Neural progenitor cell (in vitro differentiated cells): Measurements from ENCODE around the gene ARHGAP23. TPM values are rescaled to one million over a fixed set of nuclear protein-coding genes. Genes with fewer than 3 reads are reported as not detected.

Source experiments
- DNase-seq: peaks from one replicate; pipeline ENCODE4 v3.0.0-alpha.2; 2016; ENCODE audit warnings: low spot score
- H2AFZ ChIP-seq: fragments of 200-600 bp; sonication (generic); replicated peaks from 2 replicates; pipeline ENCODE4 v1.6.1; 2016; ENCODE audit warnings: antibody characterized with exemption
- H3F3A ChIP-seq: fragments of 200-600 bp; sonication (generic); 2 replicates; pipeline ENCODE4 v1.6.1; 2016; ENCODE audit warnings: antibody characterized with exemption, low read depth
- H3K27ac ChIP-seq: fragments of 200-600 bp; sonication (generic); 2 replicates; pipeline ENCODE4 v1.5.1; 2016; ENCODE audit warnings: mild to moderate bottlenecking
- H3K27me3 ChIP-seq: fragments of 200-600 bp; sonication (generic); 2 replicates; pipeline ENCODE4 v1.6.1; 2016; ENCODE audit warnings: mild to moderate bottlenecking, moderate library complexity
- H3K36me3 ChIP-seq: fragments of 200-600 bp; sonication (generic); 2 replicates; pipeline ENCODE4 v1.5.1; 2016
- H3K4me1 ChIP-seq: fragments of 200-600 bp; sonication (generic); 2 replicates; pipeline ENCODE4 v1.6.1; 2016; ENCODE audit warnings: mixed run types
- H3K4me2 ChIP-seq: fragments of 200-600 bp; sonication (generic); 2 replicates; pipeline ENCODE4 v1.6.1; 2016
- H3K4me3 ChIP-seq: fragments of 200-600 bp; sonication (generic); 2 replicates; pipeline ENCODE4 v1.5.1; 2016
- H3K79me2 ChIP-seq: fragments of 200-600 bp; sonication (generic); 2 replicates; pipeline ENCODE4 v1.6.1; 2016; ENCODE audit warnings: low read depth
- H3K9ac ChIP-seq: fragments of 200-600 bp; sonication (generic); 2 replicates; pipeline ENCODE4 v1.6.1; 2016
- H3K9me3 ChIP-seq: fragments of 200-600 bp; sonication (generic); 2 replicates; pipeline ENCODE4 v1.5.1; 2016; ENCODE audit warnings: low read depth
- H4K20me1 ChIP-seq: fragments of 200-600 bp; sonication (generic); 2 replicates; pipeline ENCODE4 v1.6.1; 2016; ENCODE audit warnings: low read depth
- H3K27ac Mint-ChIP-seq: 3 replicates; pipeline ENCODE4 v1.8.0; 2021; ENCODE audit warnings: mixed read lengths
- H3K27me3 Mint-ChIP-seq: 2 replicates; pipeline ENCODE4 v1.8.0; 2022; ENCODE audit warnings: low read depth, mild to moderate bottlenecking, inconsistent platforms, moderate library complexity, mixed read lengths; ENCODE audit not compliant: insufficient read depth
- H3K36me3 Mint-ChIP-seq: 3 replicates; pipeline ENCODE4 v1.8.0; 2021; ENCODE audit warnings: mixed read lengths
- H3K4me1 Mint-ChIP-seq: 3 replicates; pipeline ENCODE4 v1.8.0; 2021; ENCODE audit warnings: mixed read lengths
- H3K4me3 Mint-ChIP-seq: 3 replicates; pipeline ENCODE4 v1.8.0; 2021; ENCODE audit warnings: mild to moderate bottlenecking, moderate library complexity, mixed read lengths
- H3K9me3 Mint-ChIP-seq: 3 replicates; pipeline ENCODE4 v1.8.0; 2020; ENCODE audit warnings: mixed read lengths
- CTCF ChIP-seq: fragments of 200-600 bp; sonication (generic); IDR thresholded peaks from 2 replicates; pipeline ENCODE4 v1.5.1; 2017; ENCODE audit warnings: antibody characterized with exemption, mild to moderate bottlenecking
- EZH2 ChIP-seq: fragments of 200-600 bp; sonication (generic); IDR thresholded peaks from 2 replicates; pipeline ENCODE4 v1.6.1; 2017; ENCODE audit warnings: antibody characterized with exemption, mild to moderate bottlenecking, moderate library complexity
- EZH2phosphoT487 ChIP-seq: fragments of 200-600 bp; sonication (generic); IDR thresholded peaks from 2 replicates; pipeline ENCODE4 v1.6.1; 2017; ENCODE audit warnings: antibody characterized with exemption
- total RNA-seq: library from RNA; depleted of rRNA; stranded (reverse); fragments of >200 nt; gene quantifications from 2 replicates; pipeline ENCODE4 v1.2.3, GENCODE V29; 2015; ENCODE audit warnings: low replicate concordance

ARHGAP23 gene
- total RNA-seq, 1 donor from 2014 or later = 6.1 TPM

GRCh38 chr17:38461683-38462082, 33.4 kb downstream of the ARHGAP23 start:
- peaks cover 7% of the 10 kb centered on the region for H3K36me3 Mint-ChIP-seq
- H3K27me3 Mint-ChIP-seq = peaks cover 15% of the 10 kb centered on the region
- no peak overlapping the region for H3K4me3 ChIP-seq
- H3K4me1 ChIP-seq = peaks cover 16% of the 10 kb centered on the region
- H3K36me3 ChIP-seq = no peaks in the 10 kb centered on the region
- H3K27ac ChIP-seq = no peak overlapping the region
- DNase-seq = no peak
- H2AFZ ChIP-seq = no peak overlapping the region
- H4K20me1 ChIP-seq = no peaks in the 10 kb centered on the region
- no peak overlapping the region for H3K4me2 ChIP-seq
- H3K9ac ChIP-seq = no peak overlapping the region
- H3K27ac Mint-ChIP-seq = peak overlapping the region; percentile 46
- H3K79me2 ChIP-seq = peaks cover 6% of the 10 kb centered on the region
- H3F3A ChIP-seq = no peaks in the 10 kb centered on the region
- H3K4me1 Mint-ChIP-seq = peaks cover 40% of the 10 kb centered on the region
- peaks cover 3% of the 10 kb centered on the region for H3K9me3 Mint-ChIP-seq
- H3K9me3 ChIP-seq = no peaks in the 10 kb centered on the region
- H3K27me3 ChIP-seq = no peaks in the 10 kb centered on the region
- no peak overlapping the region for H3K4me3 Mint-ChIP-seq
- TF ChIP-seq CTCF (no peak), EZH2 (no peak), EZH2phosphoT487 (no peak)

- peaks cover 3% of the 10 kb centered on the region for H3K9me3 Mint-ChIP-seq
- TF ChIP-seq EZH2 (no peak), CTCF (no peak), EZH2phosphoT487 (no peak)
- H3K4me3 Mint-ChIP-seq = no peak overlapping the region
- no peaks in the 10 kb centered on the region for H3K36me3 ChIP-seq
- H3K4me1 Mint-ChIP-seq = peaks cover 35% of the 10 kb centered on the region
- H4K20me1 ChIP-seq = no peaks in the 10 kb centered on the region
- H3K27ac Mint-ChIP-seq = no peak overlapping the region
- H3K9me3 ChIP-seq = no peaks in the 10 kb centered on the region
- H3K79me2 ChIP-seq = no peaks in the 10 kb centered on the region
- no peaks in the 10 kb centered on the region for H3K27me3 ChIP-seq
- H3K4me2 ChIP-seq = no peak overlapping the region
- peaks cover 5% of the 10 kb centered on the region for H3K36me3 Mint-ChIP-seq
- H3K9ac ChIP-seq = no peak overlapping the region
- no peak overlapping the region for H3K27ac ChIP-seq
- no peak overlapping the region for H3K4me3 ChIP-seq
- H2AFZ ChIP-seq = no peak overlapping the region
- peaks cover 13% of the 10 kb centered on the region for H3K27me3 Mint-ChIP-seq
- DNase-seq = no peak
- no peaks in the 10 kb centered on the region for H3F3A ChIP-seq
- peaks cover 15% of the 10 kb centered on the region for H3K4me1 ChIP-seq
Observed at GRCh38 chr17:38463451-38463858, 35.2 kb downstream of the ARHGAP23 start.

- H3K9me3 Mint-ChIP-seq = peaks cover 3% of the 10 kb centered on the region
- H3K36me3 Mint-ChIP-seq = peaks cover 5% of the 10 kb centered on the region
- Histone ChIP-seq H3F3A (no peaks in the 10 kb centered on the region), H2AFZ (no peak overlapping the region), H3K79me2 (no peaks in the 10 kb centered on the region), H3K4me1 (peaks cover 10% of the 10 kb centered on the region), H3K9ac (no peak overlapping the region), H4K20me1 (no peaks in the 10 kb centered on the region), H3K4me2 (no peak overlapping the region), H3K27me3 (no peaks in the 10 kb centered on the region), H3K36me3 (no peaks in the 10 kb centered on the region), H3K9me3 (no peaks in the 10 kb centered on the region), H3K27ac (no peak overlapping the region), H3K4me3 (no peak overlapping the region)
- H3K27ac Mint-ChIP-seq = peak overlapping the region; percentile 75
- TF ChIP-seq EZH2 (no peak), EZH2phosphoT487 (no peak), CTCF (no peak)
- H3K27me3 Mint-ChIP-seq = peaks cover 13% of the 10 kb centered on the region
- H3K4me1 Mint-ChIP-seq = peaks cover 29% of the 10 kb centered on the region
- DNase-seq = no peak
- H3K4me3 Mint-ChIP-seq = peak overlapping the region; percentile 62
Observed at GRCh38 chr17:38464251-38464722, 36.0 kb downstream of the ARHGAP23 start.
